ENCODE measurements around the gene BBX. TPM values are rescaled to one million over a fixed set of nuclear protein-coding genes. Genes with fewer than 3 reads are reported as not detected.

Gene BBX
- total RNA-seq, 2 donors from 2014 or later = 57.4 to 74.5 TPM

- TF ChIP-seq CTCF (IDR thresholded peaks at IDR 0.05) = no peak
- Histone ChIP-seq H3K36me3 (no peaks in the 10 kb centered on the region), H3K27ac (no peak overlapping the region), H3K27me3 (replicated peaks; ENCODE audit: insufficient read depth) (no peaks in the 10 kb centered on the region), H3K4me3 (no peak overlapping the region), H3K9me3 (no peaks in the 10 kb centered on the region), H3K4me1 (ENCODE audit: control insufficient read depth in 1 of 2, low read depth in 2 of 2) (peaks cover 0 to 3% of the 10 kb centered on the region in 2 donors)
- DNase-seq (ENCODE audit: low spot score) (no peak), ATAC-seq (ENCODE audit: insufficient number of reproducible peaks, low FRiP score, low read depth) (no peak)
Observed at GRCh38 chr3:107643038-107643883, 120.5 kb downstream of the BBX start.

GRCh38 chr3:107644631-107645030, 121.9 kb downstream of the BBX start:
- DNase-seq (ENCODE audit: low spot score) (no peak), ATAC-seq (ENCODE audit: insufficient number of reproducible peaks, low FRiP score, low read depth) (no peak)
- no peaks in the 10 kb centered on the region for H3K27me3 ChIP-seq (replicated peaks; ENCODE audit: insufficient read depth)
- H3K4me1 ChIP-seq (ENCODE audit: control insufficient read depth in 1 of 2, low read depth in 2 of 2) = peaks cover 0 to 3% of the 10 kb centered on the region in 2 donors
- no peaks in the 10 kb centered on the region for H3K36me3 ChIP-seq
- H3K27ac ChIP-seq = no peak overlapping the region
- TF ChIP-seq CTCF (IDR thresholded peaks at IDR 0.05) = no peak
- H3K9me3 ChIP-seq = no peaks in the 10 kb centered on the region
- no peak overlapping the region for H3K4me3 ChIP-seq

GRCh38 chr3:107650788-107651187, 128.0 kb downstream of the BBX start:
- TF ChIP-seq CTCF (IDR thresholded peaks at IDR 0.05) = no peak
- no peaks in the 10 kb centered on the region for H3K27me3 ChIP-seq (replicated peaks; ENCODE audit: insufficient read depth)
- H3K9me3 ChIP-seq = no peaks in the 10 kb centered on the region
- DNase-seq (ENCODE audit: low spot score) (no peak), ATAC-seq (ENCODE audit: insufficient number of reproducible peaks, low FRiP score, low read depth) (no peak)
- H3K27ac ChIP-seq = no peak overlapping the region
- no peak overlapping the region for H3K4me3 ChIP-seq
- H3K36me3 ChIP-seq = no peaks in the 10 kb centered on the region
- H3K4me1 ChIP-seq (ENCODE audit: control insufficient read depth in 1 of 2, low read depth in 2 of 2) = peaks cover 0 to 13% of the 10 kb centered on the region in 2 donors

GRCh38 chr3:107651782-107652181, 129.0 kb downstream of the BBX start:
- Histone ChIP-seq H3K4me1 (ENCODE audit: control insufficient read depth in 1 of 2, low read depth in 2 of 2) (peaks cover 0 to 13% of the 10 kb centered on the region in 2 donors), H3K9me3 (no peaks in the 10 kb centered on the region), H3K4me3 (no peak overlapping the region), H3K36me3 (no peaks in the 10 kb centered on the region), H3K27ac (no peak overlapping the region), H3K27me3 (replicated peaks; ENCODE audit: insufficient read depth) (no peaks in the 10 kb centered on the region)
- ATAC-seq (ENCODE audit: insufficient number of reproducible peaks, low FRiP score, low read depth) = no peak
- TF ChIP-seq CTCF (IDR thresholded peaks at IDR 0.05) = no peak
- no peak for DNase-seq (ENCODE audit: low spot score)

- no peaks in the 10 kb centered on the region for H3K27me3 ChIP-seq (replicated peaks; ENCODE audit: insufficient read depth)
- H3K9me3 ChIP-seq = no peaks in the 10 kb centered on the region
- TF ChIP-seq CTCF (IDR thresholded peaks at IDR 0.05) = no peak
- no peak for DNase-seq (ENCODE audit: low spot score)
- no peak for ATAC-seq (ENCODE audit: insufficient number of reproducible peaks, low FRiP score, low read depth)
- no peak overlapping the region for H3K4me3 ChIP-seq
- H3K27ac ChIP-seq = no peak overlapping the region
- peaks cover 0 to 13% of the 10 kb centered on the region in 2 donors for H3K4me1 ChIP-seq (ENCODE audit: control insufficient read depth in 1 of 2, low read depth in 2 of 2)
- H3K36me3 ChIP-seq = no peaks in the 10 kb centered on the region
Observed at GRCh38 chr3:107654218-107654617, 131.5 kb downstream of the BBX start.

Measured in thoracic aorta (tissue), 2 donors.